ENCODE data around the gene OTOP2. TPM values are rescaled to one million over a fixed set of nuclear protein-coding genes. Genes with fewer than 3 reads are reported as not detected.
A peak's percentile ranks its signal among the peaks of the same experiment; 100 is the strongest.

The OTOP2 gene
- total and polyA plus RNA-seq, 2 of the 4 experiments (the other 2 are of a cell fraction): not detected

GRCh38 chr17:74957935-74958740 is 34.1 kb downstream of the OTOP2 start:
- Histone ChIP-seq H3K9me1 (ENCODE audit: insufficient read depth, low read length) (no peaks in the 10 kb centered on the region), H3K14ac (replicated peaks; ENCODE audit: low read depth, low read length) (no peak overlapping the region), H3K27ac (ENCODE audit: insufficient read depth, low read length) (no peak overlapping the region), H3K27me3 (ENCODE audit: control insufficient read depth, insufficient read depth, low read length) (peaks cover 20% of the 10 kb centered on the region), H2AK9ac (replicated peaks; ENCODE audit: low read depth, low read length, poor library complexity) (no peak overlapping the region), H2BK15ac (ENCODE audit: low read depth, low read length) (no peak overlapping the region), H3K4me2 (ENCODE audit: low read depth, low read length) (no peak overlapping the region), H3K79me1 (ENCODE audit: low read depth in 1 of 2, low read length in 2 of 2) (no peaks in the 10 kb centered on the region), H3K4me1 (ENCODE audit: control insufficient read depth, insufficient read depth, low read length) (0 out of 2 replicates have a peak, but pooled peaks cover 1% of the 10 kb centered on the region), H4K91ac (ENCODE audit: insufficient read depth, low read depth, low read length) (no peak overlapping the region), H3K9ac (ENCODE audit: low read depth, low read length) (no peak overlapping the region), H2BK20ac (ENCODE audit: low read depth, low read length) (no peak overlapping the region), H4K20me1 (ENCODE audit: insufficient read depth, low read length) (no peaks in the 10 kb centered on the region), H3K36me3 (ENCODE audit: control insufficient read depth, insufficient read depth, low read length) (no peaks in the 10 kb centered on the region), H2AFZ (replicated peaks; ENCODE audit: low read length, poor library complexity) (peak overlapping the region; percentile 70), H2AK5ac (ENCODE audit: low read depth, low read length) (no peak overlapping the region), H4K5ac (ENCODE audit: low read depth, low read length) (no peak overlapping the region), H3K4me3 (ENCODE audit: insufficient read depth, low read depth, low read length) (no peak overlapping the region), H3K4ac (ENCODE audit: low read depth, low read length) (no peak overlapping the region), H2BK120ac (ENCODE audit: low read depth, low read length) (no peak overlapping the region), H3K56ac (ENCODE audit: extremely low read depth, insufficient read depth, low read length) (no peak overlapping the region), H3K18ac (ENCODE audit: low read depth, low read length) (no peak overlapping the region), H2BK5ac (ENCODE audit: low read depth, low read length, poor library complexity, severe bottlenecking) (no peak overlapping the region), H3K9me3 (ENCODE audit: control insufficient read depth, insufficient read depth, low read length) (no peaks in the 10 kb centered on the region), H4K8ac (ENCODE audit: low read depth in 2 of 2, low read length in 2 of 2) (no peak overlapping the region), H3K23ac (ENCODE audit: low read depth, low read length) (no peak overlapping the region)
- DNase-seq: peak; percentile 28
- intact Hi-C loops (cut with micrococcal nuclease) (loop anchor here (1.0 kb wide), 3 partner anchors 35 to 214 kb away; partner anchors contain the start of gene USH1G), in situ Hi-C loops (cut with MboI; ENCODE audit: low sequenced_read_pairs) (loop anchor here (10.0 kb wide), 1 partner anchor 213 kb away; the partner anchor contains the start of gene NHERF1), dilution Hi-C loops (cut with HindIII; ENCODE audit: low sequenced_read_pairs, unreplicated experiment) (no loop called here)
- CTCF ChIA-PET: interaction anchor here (0.6 to 2.5 kb wide), 13 partner anchors 11 to 243 kb away, joined by 3 to 11 read pairs (median 3); partner anchors contain the start of gene OTOP2
- 0% methylated on average over 6 of the region's 33 CpGs; no CpG with 5 or more reads in 1 of the 2 experiments for WGBS, 2 experiments (ENCODE audit: extremely low coverage in 2 of 2, insufficient read length in 1 of 2)
- peak; percentile 80 for ATAC-seq (ENCODE audit: low read depth)
- POLR2A ChIA-PET (ENCODE audit: unreplicated experiment): no interaction called here
- TF ChIP-seq MAZ (IDR thresholded peaks at IDR 0.05; ENCODE audit: borderline replicate concordance, low read depth, low read length) (0 out of 2 replicates have a peak, but pooled peaks have one; percentile 41), RAD21 (IDR thresholded peaks at IDR 0.05; ENCODE audit: low read length) (peak; percentile 74), SMC3 (IDR thresholded peaks at IDR 0.05; ENCODE audit: low read depth, low read length) (peak; percentile 72), MAFK (IDR thresholded peaks at IDR 0.05; ENCODE audit: low read depth, low read length) (no peak)
- TF ChIP-seq, protein P1, sequence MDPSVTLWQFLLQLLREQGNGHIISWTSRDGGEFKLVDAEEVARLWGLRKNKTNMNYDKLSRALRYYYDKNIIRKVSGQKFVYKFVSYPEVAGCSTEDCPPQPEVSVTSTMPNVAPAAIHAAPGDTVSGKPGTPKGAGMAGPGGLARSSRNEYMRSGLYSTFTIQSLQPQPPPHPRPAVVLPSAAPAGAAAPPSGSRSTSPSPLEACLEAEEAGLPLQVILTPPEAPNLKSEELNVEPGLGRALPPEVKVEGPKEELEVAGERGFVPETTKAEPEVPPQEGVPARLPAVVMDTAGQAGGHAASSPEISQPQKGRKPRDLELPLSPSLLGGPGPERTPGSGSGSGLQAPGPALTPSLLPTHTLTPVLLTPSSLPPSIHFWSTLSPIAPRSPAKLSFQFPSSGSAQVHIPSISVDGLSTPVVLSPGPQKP (IDR thresholded peaks at IDR 0.05; ENCODE audit: borderline replicate concordance, low read depth, low read length): no peak
- TF ChIP-seq, protein P2, sequence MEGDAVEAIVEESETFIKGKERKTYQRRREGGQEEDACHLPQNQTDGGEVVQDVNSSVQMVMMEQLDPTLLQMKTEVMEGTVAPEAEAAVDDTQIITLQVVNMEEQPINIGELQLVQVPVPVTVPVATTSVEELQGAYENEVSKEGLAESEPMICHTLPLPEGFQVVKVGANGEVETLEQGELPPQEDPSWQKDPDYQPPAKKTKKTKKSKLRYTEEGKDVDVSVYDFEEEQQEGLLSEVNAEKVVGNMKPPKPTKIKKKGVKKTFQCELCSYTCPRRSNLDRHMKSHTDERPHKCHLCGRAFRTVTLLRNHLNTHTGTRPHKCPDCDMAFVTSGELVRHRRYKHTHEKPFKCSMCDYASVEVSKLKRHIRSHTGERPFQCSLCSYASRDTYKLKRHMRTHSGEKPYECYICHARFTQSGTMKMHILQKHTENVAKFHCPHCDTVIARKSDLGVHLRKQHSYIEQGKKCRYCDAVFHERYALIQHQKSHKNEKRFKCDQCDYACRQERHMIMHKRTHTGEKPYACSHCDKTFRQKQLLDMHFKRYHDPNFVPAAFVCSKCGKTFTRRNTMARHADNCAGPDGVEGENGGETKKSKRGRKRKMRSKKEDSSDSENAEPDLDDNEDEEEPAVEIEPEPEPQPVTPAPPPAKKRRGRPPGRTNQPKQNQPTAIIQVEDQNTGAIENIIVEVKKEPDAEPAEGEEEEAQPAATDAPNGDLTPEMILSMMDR (conservative IDR thresholded peaks at IDR 0.05; ENCODE audit: low read depth, low read length): peak; percentile 83
- no TSS peak for BruUV-seq (replicated peaks)

Data from IMR-90 (cell line).